Upper lobe of right lung (tissue), 1 donor: ENCODE measurements around the gene ZNF410. TPM values are rescaled to one million over a fixed set of nuclear protein-coding genes. Genes with fewer than 3 reads are reported as not detected.

Experiments
- ATAC-seq: fragments of 200-7000 bp; cut with Tn5 transposase; one replicate; pipeline ENCODE4 v1.9.1; 2020; ENCODE audit warnings: mild to moderate bottlenecking, moderate library complexity
- DNase-seq: peaks from one replicate; pipeline ENCODE4 v3.0.0-alpha.2; 2020
- H3K27ac ChIP-seq: fragments of 200-600 bp; one replicate; pipeline ENCODE4 v1.8.0; 2022
- H3K27me3 ChIP-seq: fragments of 200-600 bp; one replicate; pipeline ENCODE4 v1.8.0; 2022; ENCODE audit warnings: mild to moderate bottlenecking
- H3K36me3 ChIP-seq: fragments of 200-600 bp; one replicate; pipeline ENCODE4 v1.8.0; 2022
- H3K4me1 ChIP-seq: fragments of 200-600 bp; one replicate; pipeline ENCODE4 v1.8.0; 2022
- H3K4me3 ChIP-seq: fragments of 200-600 bp; one replicate; pipeline ENCODE4 v1.8.0; 2022; ENCODE audit warnings: mild to moderate bottlenecking
- H3K9me3 ChIP-seq: fragments of 200-600 bp; one replicate; pipeline ENCODE4 v1.8.0; 2022
- CTCF ChIP-seq: fragments of 200-600 bp; IDR thresholded peaks from one replicate; pipeline ENCODE4 v1.8.0; 2022; ENCODE audit warnings: antibody characterized with exemption
- intact Hi-C: fragments of 100-400 bp; cut with DNase I; formaldehyde crosslinking; loops from one replicate; pipeline ENCODE4 v1.11.0; 2022
- total RNA-seq: library from RNA; stranded (reverse); fragmentation: NEBNext Ultra II Directional; extraction: Animal tissue kit (Norgen Biotek cat#: 25700); gene quantifications from one replicate; pipeline ENCODE4 v1.2.1, GENCODE V29; 2021
- donor health status: DM: no; HTN: yes; CAD: no; lungs with severe emphysema.

Gene ZNF410
- total RNA-seq, 1 donor from 2014 or later, result 50.6 TPM

- TF ChIP-seq CTCF, result no peak
- ATAC-seq (no peak), DNase-seq (no peak)
- no peaks in the 10 kb centered on the region for H3K4me1 ChIP-seq
- H3K27ac ChIP-seq, result no peak overlapping the region
- no peaks in the 10 kb centered on the region for H3K27me3 ChIP-seq
- peaks cover 25% of the 10 kb centered on the region for H3K36me3 ChIP-seq
- no peak overlapping the region for H3K4me3 ChIP-seq
- intact Hi-C loops, result no loop called here
- H3K9me3 ChIP-seq, result no peaks in the 10 kb centered on the region
Measured at GRCh38 chr14:73977896-73978295, 91.2 kb downstream of the ZNF410 start.

Other genes starting within 250 kb of the ZNF410 start
- gene DNAL1, start 241.9 kb upstream of the ZNF410 start, total RNA-seq, result 16.6 TPM
- gene PNMA1, start 172.5 kb upstream of the ZNF410 start, total RNA-seq, result 22.0 TPM
- gene PTGR2, start 35.0 kb upstream of the ZNF410 start, total RNA-seq, result 12.9 TPM
- 3.8 TPM for gene FAM161B, start 63.2 kb downstream of the ZNF410 start, total RNA-seq
- gene COQ6, start 63.4 kb downstream of the ZNF410 start, total RNA-seq, result 21.6 TPM
- 13.8 TPM for gene ENTPD5, start 132.4 kb downstream of the ZNF410 start, total RNA-seq
- 2.8 TPM for gene BBOF1, start 132.5 kb downstream of the ZNF410 start, total RNA-seq
- 49.1 TPM for gene ALDH6A1, start 197.6 kb downstream of the ZNF410 start, total RNA-seq
- gene LIN52, start 198.1 kb downstream of the ZNF410 start, total RNA-seq, result 8.7 TPM